GM23338 (cell line): ENCODE results near the gene NDUFS6. TPM values are rescaled to one million over a fixed set of nuclear protein-coding genes. Genes with fewer than 3 reads are reported as not detected.

Experiments
- ATAC-seq: fragments of 200-7000 bp; cut with Tn5 transposase; 3 replicates; pipeline ENCODE4 v1.9.1; 2020
- DNase-seq: peaks from one replicate; pipeline ENCODE4 v3.0.0-alpha.2; 2015; ENCODE audit warnings: low spot score
- H2AFZ ChIP-seq: fragments of 200-600 bp; sonication (generic); 2 replicates; pipeline ENCODE4 v1.8.0; 2016; ENCODE audit warnings: antibody characterized with exemption, mild to moderate bottlenecking, moderate library complexity
- H3F3A ChIP-seq: fragments of 200-600 bp; sonication (generic); replicated peaks from 2 replicates; pipeline ENCODE4 v1.8.0; 2017; ENCODE audit warnings: antibody characterized with exemption, mixed run types, low read depth
- H3K27ac ChIP-seq: fragments of 200-600 bp; sonication (generic); 2 replicates; pipeline ENCODE4 v1.6.1; 2016; ENCODE audit warnings: low read depth
- H3K27me3 ChIP-seq: fragments of 200-600 bp; sonication (generic); 2 replicates; pipeline ENCODE4 v1.8.0; 2016; ENCODE audit warnings: mild to moderate bottlenecking, mixed run types, moderate library complexity; ENCODE audit not compliant: insufficient read depth
- H3K36me3 ChIP-seq: fragments of 200-600 bp; sonication (generic); 2 replicates; pipeline ENCODE4 v1.8.0; 2016; ENCODE audit warnings: mild to moderate bottlenecking; ENCODE audit not compliant: insufficient read depth
- H3K4me1 ChIP-seq: fragments of 200-600 bp; sonication (generic); 2 replicates; pipeline ENCODE4 v1.8.0; 2016; ENCODE audit warnings: mild to moderate bottlenecking, moderate library complexity; ENCODE audit not compliant: insufficient read depth
- H3K4me2 ChIP-seq: fragments of 200-600 bp; sonication (generic); 2 replicates; pipeline ENCODE4 v1.7.1; 2017; ENCODE audit warnings: mixed run types
- H3K4me3 ChIP-seq: fragments of 200-600 bp; sonication (generic); 2 replicates; pipeline ENCODE4 v1.6.1; 2016; ENCODE audit warnings: mixed run types
- H3K79me2 ChIP-seq: fragments of 200-600 bp; sonication (generic); replicated peaks from 2 replicates; pipeline ENCODE4 v1.8.0; 2017; ENCODE audit warnings: mild to moderate bottlenecking; ENCODE audit not compliant: insufficient read depth
- H3K9me2 ChIP-seq: fragments of 200-600 bp; sonication (generic); 2 replicates; pipeline ENCODE4 v1.8.0; 2017; ENCODE audit not compliant: insufficient read depth
- H4K20me1 ChIP-seq: fragments of 200-600 bp; sonication (generic); replicated peaks from 2 replicates; pipeline ENCODE4 v1.8.0; 2017; ENCODE audit warnings: mild to moderate bottlenecking; ENCODE audit not compliant: insufficient read depth
- H3K27ac Mint-ChIP-seq: 2 replicates; pipeline ENCODE4 v1.8.0; 2020; ENCODE audit warnings: inconsistent platforms, mild to moderate bottlenecking, moderate library complexity, mixed read lengths
- H3K27me3 Mint-ChIP-seq: 3 replicates; pipeline ENCODE4 v1.8.0; 2022; ENCODE audit warnings: low read depth, mild to moderate bottlenecking, moderate library complexity, mixed read lengths, inconsistent platforms; ENCODE audit not compliant: insufficient read depth, poor library complexity
- H3K36me3 Mint-ChIP-seq: 3 replicates; pipeline ENCODE4 v1.8.0; 2021; ENCODE audit warnings: low read depth, mild to moderate bottlenecking, inconsistent platforms, moderate library complexity, mixed read lengths
- H3K4me1 Mint-ChIP-seq: 3 replicates; pipeline ENCODE4 v1.8.0; 2020; ENCODE audit warnings: mild to moderate bottlenecking, inconsistent platforms, mixed read lengths
- H3K4me3 Mint-ChIP-seq: 3 replicates; pipeline ENCODE4 v1.8.0; 2021; ENCODE audit warnings: moderate library complexity, mild to moderate bottlenecking, inconsistent platforms, mixed read lengths
- H3K9me3 Mint-ChIP-seq: 3 replicates; pipeline ENCODE4 v1.8.0; 2020; ENCODE audit warnings: moderate library complexity, mild to moderate bottlenecking, inconsistent platforms, mixed read lengths
- CREB1 ChIP-seq: fragments of 250-450 bp; sonication (Bioruptor Pico); IDR thresholded peaks from 2 replicates; pipeline ENCODE4 v1.5.0; 2020; ENCODE audit warnings: low read depth, mild to moderate bottlenecking, moderate library complexity
- EZH2 ChIP-seq: fragments of 200-600 bp; sonication (generic); IDR thresholded peaks from one replicate; pipeline ENCODE4 v1.8.0; 2017; ENCODE audit warnings: antibody characterized with exemption, mild to moderate bottlenecking, low read depth; ENCODE audit not compliant: unreplicated experiment
- EZH2phosphoT487 ChIP-seq: fragments of 200-600 bp; sonication (generic); IDR thresholded peaks from one replicate; pipeline ENCODE4 v1.8.1; 2018; ENCODE audit warnings: antibody characterized with exemption; ENCODE audit not compliant: unreplicated experiment
- JUNB ChIP-seq: IDR thresholded peaks from one replicate; pipeline ENCODE4 v1.6.1; 2016; ENCODE audit warnings: antibody characterized with exemption; ENCODE audit not compliant: unreplicated experiment
- NANOG ChIP-seq: IDR thresholded peaks from 2 replicates; pipeline ENCODE4 v1.6.1; 2016; ENCODE audit warnings: antibody characterized with exemption, borderline replicate concordance
- POLR2AphosphoS5 ChIP-seq: IDR thresholded peaks from 2 replicates; pipeline ENCODE4 v1.6.1; 2016; ENCODE audit warnings: antibody characterized with exemption, low read depth
- STAT1 ChIP-seq: IDR thresholded peaks from one replicate; pipeline ENCODE4 v1.6.1; 2016; ENCODE audit warnings: antibody characterized with exemption; ENCODE audit not compliant: unreplicated experiment
- ZNF331 ChIP-seq: fragments of 250-450 bp; sonication (Bioruptor Pico); IDR thresholded peaks from 2 replicates; pipeline ENCODE4 v1.5.0; 2020; ENCODE audit warnings: low read depth, mild to moderate bottlenecking, moderate library complexity
- polyA plus RNA-seq: library from polyadenylated mRNA; unstranded; fragments of >200 nt; fragmentation: Nextera tagmentation; extraction: Ambion mirVana; gene quantifications from 2 replicates; pipeline ENCODE4 v1.2.1, GENCODE V29; 2016
- total RNA-seq: library from RNA; depleted of rRNA; stranded (reverse); fragments of >200 nt; shearing (Covaris generic); gene quantifications from 2 replicates; pipeline ENCODE4 v1.2.3, GENCODE V29; 2014
- TF ChIP-seq, protein P1 (sequence below): IDR thresholded peaks from one replicate; pipeline ENCODE4 v1.6.1; 2018; ENCODE audit warnings: antibody characterized with exemption; ENCODE audit not compliant: unreplicated experiment
- TF ChIP-seq, protein P2 (sequence below), 2 experiments: fragments of 200-600 bp in 1 of 2; sonication (generic) in 1 of 2; conservative IDR thresholded peaks; 2 replicates each; pipeline versions ENCODE4 v1.5.1 to v1.6.1; 2016 to 2017; ENCODE audit warnings: antibody characterized with exemption in 2 of 2, low read depth in 2 of 2, mild to moderate bottlenecking in 2 of 2, moderate library complexity in 1 of 2
- TF ChIP-seq, protein P3 (sequence below): IDR thresholded peaks from 2 replicates; pipeline ENCODE4 v1.6.1; 2016; ENCODE audit warnings: antibody characterized with exemption

The NDUFS6 gene
- total and polyA plus RNA-seq, 2 experiments from 2014 or later: 94.8 to 289 TPM

DNA sequence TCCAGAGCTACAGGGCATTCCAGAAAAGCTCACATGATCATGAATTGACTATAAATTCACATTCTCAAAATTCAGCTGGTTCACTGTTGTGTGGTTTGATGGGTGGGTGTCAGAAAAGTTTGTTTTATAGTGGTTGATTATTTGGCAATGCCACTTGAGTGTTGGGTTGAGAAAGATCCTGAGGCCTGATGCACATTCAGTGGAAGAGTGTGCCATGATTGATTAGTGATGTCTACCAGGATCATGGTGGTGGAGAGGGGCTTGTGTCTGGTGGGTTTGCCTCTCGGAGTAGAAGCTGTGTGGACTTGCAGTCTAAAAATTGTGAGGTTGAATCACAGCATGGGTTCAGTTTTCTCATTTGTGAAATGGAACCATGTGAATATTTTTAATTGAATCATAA, 2.0 kb downstream of the NDUFS6 start (continued):
- TF ChIP-seq, protein P1, sequence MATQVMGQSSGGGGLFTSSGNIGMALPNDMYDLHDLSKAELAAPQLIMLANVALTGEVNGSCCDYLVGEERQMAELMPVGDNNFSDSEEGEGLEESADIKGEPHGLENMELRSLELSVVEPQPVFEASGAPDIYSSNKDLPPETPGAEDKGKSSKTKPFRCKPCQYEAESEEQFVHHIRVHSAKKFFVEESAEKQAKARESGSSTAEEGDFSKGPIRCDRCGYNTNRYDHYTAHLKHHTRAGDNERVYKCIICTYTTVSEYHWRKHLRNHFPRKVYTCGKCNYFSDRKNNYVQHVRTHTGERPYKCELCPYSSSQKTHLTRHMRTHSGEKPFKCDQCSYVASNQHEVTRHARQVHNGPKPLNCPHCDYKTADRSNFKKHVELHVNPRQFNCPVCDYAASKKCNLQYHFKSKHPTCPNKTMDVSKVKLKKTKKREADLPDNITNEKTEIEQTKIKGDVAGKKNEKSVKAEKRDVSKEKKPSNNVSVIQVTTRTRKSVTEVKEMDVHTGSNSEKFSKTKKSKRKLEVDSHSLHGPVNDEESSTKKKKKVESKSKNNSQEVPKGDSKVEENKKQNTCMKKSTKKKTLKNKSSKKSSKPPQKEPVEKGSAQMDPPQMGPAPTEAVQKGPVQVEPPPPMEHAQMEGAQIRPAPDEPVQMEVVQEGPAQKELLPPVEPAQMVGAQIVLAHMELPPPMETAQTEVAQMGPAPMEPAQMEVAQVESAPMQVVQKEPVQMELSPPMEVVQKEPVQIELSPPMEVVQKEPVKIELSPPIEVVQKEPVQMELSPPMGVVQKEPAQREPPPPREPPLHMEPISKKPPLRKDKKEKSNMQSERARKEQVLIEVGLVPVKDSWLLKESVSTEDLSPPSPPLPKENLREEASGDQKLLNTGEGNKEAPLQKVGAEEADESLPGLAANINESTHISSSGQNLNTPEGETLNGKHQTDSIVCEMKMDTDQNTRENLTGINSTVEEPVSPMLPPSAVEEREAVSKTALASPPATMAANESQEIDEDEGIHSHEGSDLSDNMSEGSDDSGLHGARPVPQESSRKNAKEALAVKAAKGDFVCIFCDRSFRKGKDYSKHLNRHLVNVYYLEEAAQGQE: no peak
- no peak for TF ChIP-seq JUNB
- no peak for TF ChIP-seq POLR2AphosphoS5
- no peak for TF ChIP-seq CREB1 (CRISPR knock-in tag)
- TF ChIP-seq NANOG: no peak
- TF ChIP-seq ZNF331 (CRISPR knock-in tag): no peak

DNA sequence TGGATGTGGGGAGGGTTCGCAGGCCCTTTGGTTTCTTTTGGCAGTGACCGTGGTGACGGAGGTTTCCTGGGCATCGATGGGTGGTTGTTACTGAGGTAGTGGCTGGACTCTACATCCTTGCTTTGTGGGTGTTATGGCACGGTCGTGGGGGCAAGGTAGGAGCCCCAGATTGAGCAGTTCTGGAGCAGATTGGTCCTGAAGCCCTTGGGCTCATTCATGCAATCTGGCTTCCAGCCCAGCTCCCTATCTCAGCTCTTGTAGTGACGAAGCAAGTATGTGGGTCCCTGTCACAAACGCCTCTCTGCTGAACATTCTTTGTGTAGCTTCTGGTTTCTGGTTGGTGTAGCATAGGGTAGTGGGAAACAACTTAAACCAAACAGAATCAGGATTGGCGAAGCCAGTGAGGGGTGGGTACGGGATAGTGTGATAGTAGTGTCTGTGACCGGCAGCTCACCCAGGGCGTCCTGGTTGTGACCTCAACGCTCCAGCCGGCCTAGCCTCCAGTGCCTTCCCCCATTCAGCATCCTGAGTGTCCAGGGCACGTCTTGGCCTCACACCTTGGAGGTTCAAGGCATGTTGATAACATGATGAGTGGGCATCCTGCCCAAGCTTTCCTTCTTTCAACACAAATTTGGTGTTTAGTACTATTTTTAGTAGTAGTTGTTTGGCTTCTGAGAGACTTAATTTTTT, 2.9 kb downstream of the NDUFS6 start:
- no peak overlapping the region for H3K27ac ChIP-seq
- H4K20me1 ChIP-seq: peaks cover 25% of the 10 kb centered on the region
- H3K36me3 ChIP-seq: peaks cover 24% of the 10 kb centered on the region
- Mint-ChIP-seq H3K27me3 (peaks cover 7% of the 10 kb centered on the region), H3K36me3 (peaks cover 71% of the 10 kb centered on the region), H3K4me1 (peaks cover 16% of the 10 kb centered on the region), H3K27ac (no peak overlapping the region), H3K4me3 (no peak overlapping the region), H3K9me3 (no peaks in the 10 kb centered on the region; the same call in 2 of the 3 replicates)
- peaks cover 7% of the 10 kb centered on the region for H3K4me1 ChIP-seq
- DNase-seq: no peak
- H3K27me3 ChIP-seq: no peaks in the 10 kb centered on the region
- no peak overlapping the region for H2AFZ ChIP-seq
- peaks cover 78% of the 10 kb centered on the region for H3K79me2 ChIP-seq
- H3K4me2 ChIP-seq: no peak overlapping the region
- ATAC-seq: no peak
- no peaks in the 10 kb centered on the region for H3K9me2 ChIP-seq
- H3K4me3 ChIP-seq: no peak overlapping the region
- H3F3A ChIP-seq: no peaks in the 10 kb centered on the region
- TF ChIP-seq NANOG: no peak
- TF ChIP-seq EZH2phosphoT487: no peak
- TF ChIP-seq, protein P2, sequence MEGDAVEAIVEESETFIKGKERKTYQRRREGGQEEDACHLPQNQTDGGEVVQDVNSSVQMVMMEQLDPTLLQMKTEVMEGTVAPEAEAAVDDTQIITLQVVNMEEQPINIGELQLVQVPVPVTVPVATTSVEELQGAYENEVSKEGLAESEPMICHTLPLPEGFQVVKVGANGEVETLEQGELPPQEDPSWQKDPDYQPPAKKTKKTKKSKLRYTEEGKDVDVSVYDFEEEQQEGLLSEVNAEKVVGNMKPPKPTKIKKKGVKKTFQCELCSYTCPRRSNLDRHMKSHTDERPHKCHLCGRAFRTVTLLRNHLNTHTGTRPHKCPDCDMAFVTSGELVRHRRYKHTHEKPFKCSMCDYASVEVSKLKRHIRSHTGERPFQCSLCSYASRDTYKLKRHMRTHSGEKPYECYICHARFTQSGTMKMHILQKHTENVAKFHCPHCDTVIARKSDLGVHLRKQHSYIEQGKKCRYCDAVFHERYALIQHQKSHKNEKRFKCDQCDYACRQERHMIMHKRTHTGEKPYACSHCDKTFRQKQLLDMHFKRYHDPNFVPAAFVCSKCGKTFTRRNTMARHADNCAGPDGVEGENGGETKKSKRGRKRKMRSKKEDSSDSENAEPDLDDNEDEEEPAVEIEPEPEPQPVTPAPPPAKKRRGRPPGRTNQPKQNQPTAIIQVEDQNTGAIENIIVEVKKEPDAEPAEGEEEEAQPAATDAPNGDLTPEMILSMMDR (conservative IDR thresholded peaks at IDR 0.05; ENCODE audit: low read depth in 2 of 2): no peak
- TF ChIP-seq, protein P3, sequence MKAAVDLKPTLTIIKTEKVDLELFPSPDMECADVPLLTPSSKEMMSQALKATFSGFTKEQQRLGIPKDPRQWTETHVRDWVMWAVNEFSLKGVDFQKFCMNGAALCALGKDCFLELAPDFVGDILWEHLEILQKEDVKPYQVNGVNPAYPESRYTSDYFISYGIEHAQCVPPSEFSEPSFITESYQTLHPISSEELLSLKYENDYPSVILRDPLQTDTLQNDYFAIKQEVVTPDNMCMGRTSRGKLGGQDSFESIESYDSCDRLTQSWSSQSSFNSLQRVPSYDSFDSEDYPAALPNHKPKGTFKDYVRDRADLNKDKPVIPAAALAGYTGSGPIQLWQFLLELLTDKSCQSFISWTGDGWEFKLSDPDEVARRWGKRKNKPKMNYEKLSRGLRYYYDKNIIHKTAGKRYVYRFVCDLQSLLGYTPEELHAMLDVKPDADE: no peak
- TF ChIP-seq, protein P1: no peak
- TF ChIP-seq CREB1 (CRISPR knock-in tag): no peak
- TF ChIP-seq POLR2AphosphoS5: no peak
- no peak for TF ChIP-seq ZNF331 (CRISPR knock-in tag)
- no peak for TF ChIP-seq EZH2
- no peak for TF ChIP-seq STAT1
